Ishikawa (cell line): ENCODE measurements around the gene SEMA4C.

Source experiments
- EGR1 ChIP-seq: IDR thresholded peaks from 2 replicates; pipeline ENCODE4 v1.6.1; 2012
- FOXM1 ChIP-seq: IDR thresholded peaks from 2 replicates; pipeline ENCODE4 v1.6.1; 2012; ENCODE audit warnings: low read depth, borderline replicate concordance
- NFIC ChIP-seq: IDR thresholded peaks from 2 replicates; pipeline ENCODE4 v1.6.1; 2012
- RAD21 ChIP-seq: IDR thresholded peaks from 2 replicates; pipeline ENCODE4 v1.6.1; 2012; ENCODE audit warnings: low read depth
- TAF1 ChIP-seq: IDR thresholded peaks from 2 replicates; pipeline ENCODE4 v1.6.1; 2012; ENCODE audit warnings: low read depth, mild to moderate bottlenecking
- TEAD4 ChIP-seq: IDR thresholded peaks from 2 replicates; pipeline ENCODE4 v1.6.1; 2012
- YY1 ChIP-seq: IDR thresholded peaks from 2 replicates; pipeline ENCODE4 v1.6.1; 2012; ENCODE audit warnings: low read depth
- TF ChIP-seq, protein P1 (sequence below): IDR thresholded peaks from 2 replicates; pipeline ENCODE4 v1.6.1; 2012; ENCODE audit warnings: low read depth, mild to moderate bottlenecking
- TF ChIP-seq, protein P2 (sequence below): IDR thresholded peaks from 2 replicates; pipeline ENCODE4 v1.6.1; 2012

DNA sequence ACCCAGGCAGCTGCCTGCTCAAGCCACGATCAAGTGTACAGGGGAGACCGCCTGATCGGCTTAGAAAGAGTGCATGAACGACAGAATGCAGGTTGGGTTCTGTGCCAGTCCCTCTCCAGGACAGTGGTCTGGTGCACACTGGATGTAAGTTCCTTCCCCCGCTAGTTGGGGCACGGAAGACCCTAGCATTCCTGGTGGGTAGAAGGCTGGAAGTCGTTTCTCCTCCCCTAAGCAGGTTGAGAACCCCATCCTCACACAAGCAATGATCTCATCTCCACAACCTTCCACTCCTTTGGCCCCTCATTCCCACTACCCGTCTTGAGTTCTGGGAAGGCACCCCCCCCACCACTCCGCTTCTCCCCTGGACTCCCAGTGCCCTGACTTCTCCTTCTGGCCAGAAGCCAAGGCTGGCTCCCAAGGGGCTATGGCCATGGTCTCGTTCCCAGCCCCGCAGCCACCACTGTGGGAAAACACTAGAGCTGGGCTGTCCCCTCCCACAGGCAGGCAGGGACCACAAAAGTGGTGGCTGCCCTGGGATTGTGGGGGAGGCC lies 10.7 kb downstream of the SEMA4C start:
- TF ChIP-seq, protein P1, sequence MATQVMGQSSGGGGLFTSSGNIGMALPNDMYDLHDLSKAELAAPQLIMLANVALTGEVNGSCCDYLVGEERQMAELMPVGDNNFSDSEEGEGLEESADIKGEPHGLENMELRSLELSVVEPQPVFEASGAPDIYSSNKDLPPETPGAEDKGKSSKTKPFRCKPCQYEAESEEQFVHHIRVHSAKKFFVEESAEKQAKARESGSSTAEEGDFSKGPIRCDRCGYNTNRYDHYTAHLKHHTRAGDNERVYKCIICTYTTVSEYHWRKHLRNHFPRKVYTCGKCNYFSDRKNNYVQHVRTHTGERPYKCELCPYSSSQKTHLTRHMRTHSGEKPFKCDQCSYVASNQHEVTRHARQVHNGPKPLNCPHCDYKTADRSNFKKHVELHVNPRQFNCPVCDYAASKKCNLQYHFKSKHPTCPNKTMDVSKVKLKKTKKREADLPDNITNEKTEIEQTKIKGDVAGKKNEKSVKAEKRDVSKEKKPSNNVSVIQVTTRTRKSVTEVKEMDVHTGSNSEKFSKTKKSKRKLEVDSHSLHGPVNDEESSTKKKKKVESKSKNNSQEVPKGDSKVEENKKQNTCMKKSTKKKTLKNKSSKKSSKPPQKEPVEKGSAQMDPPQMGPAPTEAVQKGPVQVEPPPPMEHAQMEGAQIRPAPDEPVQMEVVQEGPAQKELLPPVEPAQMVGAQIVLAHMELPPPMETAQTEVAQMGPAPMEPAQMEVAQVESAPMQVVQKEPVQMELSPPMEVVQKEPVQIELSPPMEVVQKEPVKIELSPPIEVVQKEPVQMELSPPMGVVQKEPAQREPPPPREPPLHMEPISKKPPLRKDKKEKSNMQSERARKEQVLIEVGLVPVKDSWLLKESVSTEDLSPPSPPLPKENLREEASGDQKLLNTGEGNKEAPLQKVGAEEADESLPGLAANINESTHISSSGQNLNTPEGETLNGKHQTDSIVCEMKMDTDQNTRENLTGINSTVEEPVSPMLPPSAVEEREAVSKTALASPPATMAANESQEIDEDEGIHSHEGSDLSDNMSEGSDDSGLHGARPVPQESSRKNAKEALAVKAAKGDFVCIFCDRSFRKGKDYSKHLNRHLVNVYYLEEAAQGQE, result no peak
- TF ChIP-seq NFIC (0 out of 2 replicates have a peak, but pooled peaks have one; percentile 14), RAD21 (no peak), TAF1 (no peak), EGR1 (no peak), TEAD4 (no peak), FOXM1 (no peak), YY1 (no peak)
- TF ChIP-seq, protein P2, sequence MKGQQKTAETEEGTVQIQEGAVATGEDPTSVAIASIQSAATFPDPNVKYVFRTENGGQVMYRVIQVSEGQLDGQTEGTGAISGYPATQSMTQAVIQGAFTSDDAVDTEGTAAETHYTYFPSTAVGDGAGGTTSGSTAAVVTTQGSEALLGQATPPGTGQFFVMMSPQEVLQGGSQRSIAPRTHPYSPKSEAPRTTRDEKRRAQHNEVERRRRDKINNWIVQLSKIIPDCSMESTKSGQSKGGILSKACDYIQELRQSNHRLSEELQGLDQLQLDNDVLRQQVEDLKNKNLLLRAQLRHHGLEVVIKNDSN, result no peak
